Prostate gland (tissue), 2 donors: ENCODE measurements around the gene KRTDAP.

Source experiments
- POLR2A ChIP-seq: fragments of 450-650 bp; IDR thresholded peaks from one replicate; pipeline ENCODE4 v1.6.1; 2016; ENCODE audit warnings: antibody characterized with exemption, mild to moderate bottlenecking
- POLR2AphosphoS5 ChIP-seq: sonication (generic); formaldehyde crosslinking; IDR thresholded peaks from one replicate; pipeline ENCODE4 v1.6.1; 2017; ENCODE audit warnings: antibody characterized with exemption
- TF ChIP-seq, protein P1 (sequence below), 4 experiments: fragments of 200-600 bp in 2 of 4; fragments of 450-650 bp in 2 of 4; sonication (generic) in 2 of 4; IDR thresholded peaks; 1 replicate in 3 of 4; 2 replicates in 1 of 4; pipeline ENCODE4 v1.5.1; 2016 to 2019; ENCODE audit warnings: antibody characterized with exemption in 4 of 4, mild to moderate bottlenecking in 2 of 4, moderate library complexity in 2 of 4

- TF ChIP-seq, protein P1, sequence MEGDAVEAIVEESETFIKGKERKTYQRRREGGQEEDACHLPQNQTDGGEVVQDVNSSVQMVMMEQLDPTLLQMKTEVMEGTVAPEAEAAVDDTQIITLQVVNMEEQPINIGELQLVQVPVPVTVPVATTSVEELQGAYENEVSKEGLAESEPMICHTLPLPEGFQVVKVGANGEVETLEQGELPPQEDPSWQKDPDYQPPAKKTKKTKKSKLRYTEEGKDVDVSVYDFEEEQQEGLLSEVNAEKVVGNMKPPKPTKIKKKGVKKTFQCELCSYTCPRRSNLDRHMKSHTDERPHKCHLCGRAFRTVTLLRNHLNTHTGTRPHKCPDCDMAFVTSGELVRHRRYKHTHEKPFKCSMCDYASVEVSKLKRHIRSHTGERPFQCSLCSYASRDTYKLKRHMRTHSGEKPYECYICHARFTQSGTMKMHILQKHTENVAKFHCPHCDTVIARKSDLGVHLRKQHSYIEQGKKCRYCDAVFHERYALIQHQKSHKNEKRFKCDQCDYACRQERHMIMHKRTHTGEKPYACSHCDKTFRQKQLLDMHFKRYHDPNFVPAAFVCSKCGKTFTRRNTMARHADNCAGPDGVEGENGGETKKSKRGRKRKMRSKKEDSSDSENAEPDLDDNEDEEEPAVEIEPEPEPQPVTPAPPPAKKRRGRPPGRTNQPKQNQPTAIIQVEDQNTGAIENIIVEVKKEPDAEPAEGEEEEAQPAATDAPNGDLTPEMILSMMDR (IDR thresholded peaks at IDR 0.05) = no peak
- TF ChIP-seq POLR2A (no peak), POLR2AphosphoS5 (no peak)
Measured at GRCh38 chr19:35522745-35523327, 32.6 kb upstream of the KRTDAP start.
